Spleen (tissue), 7 donors: ENCODE measurements around the gene DNAH6.

Experiments used
- CTCF ChIP-seq, 11 experiments: fragments of 200-600 bp in 7 of 11; fragments of 450-650 bp in 4 of 11; sonication (generic) in 4 of 11; IDR thresholded peaks in 8 of 11; conservative IDR thresholded peaks in 3 of 11; 1 replicate in 7 of 11; 2 replicates in 4 of 11; pipeline versions ENCODE4 v1.4.0 to v1.8.0; 2016 to 2021; ENCODE audit warnings: antibody characterized with exemption in 11 of 11, inconsistent platforms in 4 of 11, mild to moderate bottlenecking in 1 of 11
- POLR2A ChIP-seq, 3 donors: fragments of 450-650 bp; IDR thresholded peaks; one replicate each; pipeline ENCODE4 v1.5.1; 2017; ENCODE audit warnings: antibody characterized with exemption in 3 of 3, mild to moderate bottlenecking in 1 of 3
- donor health status: DM: no; HTN: no; CAD: no; lungs with moderate emphysema.
- donor health status: DM: no; HTN: no; CAD: no.
- donor health status: DM: no; HTN: no; CAD: no.

- TF ChIP-seq POLR2A (IDR thresholded peaks at IDR 0.05) = no peak
- TF ChIP-seq CTCF (IDR thresholded peaks at IDR 0.05 in 8 of 11, conservative IDR thresholded peaks at IDR 0.05 in 3 of 11) = no peak
These were observed 250.5 kb downstream of the DNAH6 start for GRCh38 chr2:84766791-84767190.
